SU-DHL-6 (cell line): Measurements from ENCODE around the gene CLASP1.

Experiments used
- H2AFZ ChIP-seq: fragments of 200-600 bp; sonication (generic); 2 replicates; pipeline ENCODE4 v1.6.1; 2014; ENCODE audit warnings: low read depth, mild to moderate bottlenecking, moderate library complexity, mixed read lengths, antibody characterized with exemption, low read length; ENCODE audit not compliant: severe bottlenecking
- H3F3A ChIP-seq: fragments of 200-600 bp; shearing (Covaris generic); 2 replicates; pipeline ENCODE4 v1.6.0; 2016; ENCODE audit warnings: antibody characterized with exemption, mild to moderate bottlenecking; ENCODE audit not compliant: insufficient read depth
- H3K27ac ChIP-seq: fragments of 200-600 bp; sonication (generic); 2 replicates; pipeline ENCODE4 v1.5.1; 2016; ENCODE audit warnings: low read depth, mild to moderate bottlenecking, low read length, moderate library complexity, mixed read lengths
- H3K27me3 ChIP-seq: fragments of 200-600 bp; sonication (generic), shearing (Covaris generic); 2 replicates; pipeline ENCODE4 v1.6.0; 2014; ENCODE audit warnings: mild to moderate bottlenecking, low read length
- H3K36me3 ChIP-seq: fragments of 200-600 bp; sonication (generic); 2 replicates; pipeline ENCODE4 v1.6.1; 2014; ENCODE audit warnings: mild to moderate bottlenecking, low read length, mixed read lengths
- H3K4me2 ChIP-seq: fragments of 300-600, 200-600 bp; shearing (Covaris generic), sonication (generic); 2 replicates; pipeline ENCODE4 v1.6.0; 2014; ENCODE audit warnings: low read length, low read depth, mild to moderate bottlenecking; ENCODE audit not compliant: poor library complexity, severe bottlenecking
- H3K4me3 ChIP-seq: fragments of 200-600 bp; sonication (generic); 2 replicates; pipeline ENCODE4 v1.5.1; 2014; ENCODE audit warnings: antibody characterized with exemption, low read length, mild to moderate bottlenecking, mixed read lengths; ENCODE audit not compliant: insufficient read depth, poor library complexity, severe bottlenecking
- H3K79me2 ChIP-seq: fragments of 200-600 bp; sonication (generic); 2 replicates; pipeline ENCODE4 v1.6.1; 2014; ENCODE audit warnings: mild to moderate bottlenecking, low read length, moderate library complexity; ENCODE audit not compliant: insufficient read depth
- H3K9ac ChIP-seq: fragments of 200-600 bp; sonication (generic); 2 replicates; pipeline ENCODE4 v1.7.0; 2014; ENCODE audit warnings: mild to moderate bottlenecking, low read length
- H3K9me2 ChIP-seq: fragments of 200-600 bp; sonication (generic); replicated peaks from 2 replicates; pipeline ENCODE4 v1.6.1; 2014; ENCODE audit warnings: low read length; ENCODE audit not compliant: insufficient read depth
- H3K9me3 ChIP-seq: fragments of 200-600 bp; sonication (generic); 2 replicates; pipeline ENCODE4 v1.6.1; 2014; ENCODE audit warnings: low read length, mixed read lengths; ENCODE audit not compliant: insufficient read depth
- H4K20me1 ChIP-seq: fragments of 200-600 bp; sonication (generic); 2 replicates; pipeline ENCODE4 v1.6.1; 2014; ENCODE audit warnings: low read depth, mild to moderate bottlenecking, antibody characterized with exemption, low read length, moderate library complexity, mixed read lengths
- CTCF ChIP-seq: fragments of 200-600 bp; sonication (generic); IDR thresholded peaks from one replicate; pipeline ENCODE4 v1.5.1; 2017; ENCODE audit warnings: antibody characterized with exemption, mild to moderate bottlenecking, low read length, moderate library complexity; ENCODE audit not compliant: insufficient read depth, poor library complexity, severe bottlenecking
- EZH2phosphoT487 ChIP-seq: fragments of 200-600 bp; sonication (generic), shearing (Covaris generic); conservative IDR thresholded peaks from 2 replicates; pipeline ENCODE4 v1.6.1; 2018; ENCODE audit warnings: mild to moderate bottlenecking, antibody characterized with exemption, low read length, moderate library complexity, mixed read lengths

CLASP1 gene

DNA sequence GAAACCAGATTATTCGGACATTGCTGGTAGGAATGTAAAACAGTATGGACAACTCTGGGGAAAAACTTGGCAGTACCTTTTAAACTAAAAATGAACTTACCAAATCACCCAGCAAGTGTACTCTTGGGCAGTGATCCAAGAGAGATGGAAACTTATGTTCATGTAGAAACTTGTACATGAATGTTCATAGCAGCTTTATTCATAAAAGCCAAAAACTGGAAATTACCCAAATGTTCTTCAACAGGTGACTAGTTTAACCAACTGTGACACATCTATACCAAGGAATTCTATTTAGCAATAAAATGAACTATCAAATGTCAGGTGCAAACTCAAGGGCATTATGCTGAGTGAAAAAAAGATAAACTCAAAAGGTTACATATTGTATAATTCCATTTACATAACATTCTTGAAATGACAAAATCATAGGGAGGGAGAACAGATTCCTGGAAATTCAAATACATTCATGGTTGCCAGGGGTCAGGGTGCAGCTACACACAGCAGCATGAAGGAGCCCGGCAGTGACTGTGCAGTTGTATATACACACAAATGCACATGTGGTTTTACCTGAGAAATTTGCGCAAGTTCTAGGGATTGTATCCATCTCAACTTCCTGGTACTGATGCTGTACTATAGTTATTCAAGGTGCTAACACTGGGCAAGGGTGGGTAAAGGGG is 122.1 kb downstream of the CLASP1 start:
- TF ChIP-seq CTCF, result no peak
- no peak for TF ChIP-seq EZH2phosphoT487
- no peak overlapping the region for H3K9ac ChIP-seq
- no peaks in the 10 kb centered on the region for H3K9me2 ChIP-seq
- no peak overlapping the region for H3K27ac ChIP-seq
- H3K9me3 ChIP-seq, result no peaks in the 10 kb centered on the region
- peaks cover 32% of the 10 kb centered on the region for H3K79me2 ChIP-seq
- H3K36me3 ChIP-seq, result no peaks in the 10 kb centered on the region
- no peaks in the 10 kb centered on the region; the same call in 1 of the 2 replicates for H4K20me1 ChIP-seq
- no peaks in the 10 kb centered on the region for H3K27me3 ChIP-seq
- H3K4me3 ChIP-seq, result no peak overlapping the region
- no peak overlapping the region for H2AFZ ChIP-seq
- H3K4me2 ChIP-seq, result no peak overlapping the region
- H3F3A ChIP-seq, result peaks cover 19% of the 10 kb centered on the region

DNA sequence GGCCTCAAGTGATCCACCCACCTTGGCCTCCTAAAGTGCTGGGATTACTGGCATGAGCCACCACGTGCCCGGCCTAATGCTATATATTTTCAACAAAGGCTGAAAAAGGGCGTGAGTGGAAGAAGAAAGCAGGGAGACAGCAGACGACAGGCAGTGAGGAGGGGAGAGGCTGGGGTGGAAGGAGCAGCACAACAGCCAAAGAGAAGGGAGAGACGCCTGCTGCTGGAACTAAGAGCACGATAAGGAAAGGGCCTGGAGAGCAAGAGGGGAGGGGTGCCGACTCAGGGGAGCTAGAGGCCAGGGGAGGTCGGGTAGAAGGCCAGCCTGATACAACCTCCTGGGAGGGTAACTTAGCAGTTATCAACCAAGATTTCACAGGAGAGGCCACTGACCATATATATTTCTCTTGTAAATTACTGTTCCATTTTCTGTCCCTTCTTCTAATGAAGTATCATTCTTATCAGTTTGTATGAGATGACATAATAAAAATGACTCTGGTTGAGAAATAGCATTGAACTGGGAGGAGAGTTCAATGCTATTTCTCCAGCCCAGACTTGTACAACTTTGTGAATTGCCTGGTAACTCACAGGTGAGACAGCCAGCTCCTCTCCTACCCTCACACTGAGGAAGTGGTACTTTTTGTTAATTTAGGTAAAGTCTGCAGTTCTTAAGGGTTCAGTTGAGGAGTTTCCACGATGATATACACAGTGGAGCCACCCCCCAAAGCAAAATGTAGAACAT is 124.4 kb downstream of the CLASP1 start:
- H3K4me2 ChIP-seq, result no peak overlapping the region
- H3K79me2 ChIP-seq, result peaks cover 30% of the 10 kb centered on the region
- H3K27ac ChIP-seq, result no peak overlapping the region
- H3K9me2 ChIP-seq, result no peaks in the 10 kb centered on the region
- H3K9ac ChIP-seq, result no peak overlapping the region
- H3F3A ChIP-seq, result no peaks in the 10 kb centered on the region; the same call in 1 of the 2 replicates
- H3K27me3 ChIP-seq, result no peaks in the 10 kb centered on the region
- H3K9me3 ChIP-seq, result no peaks in the 10 kb centered on the region
- H2AFZ ChIP-seq, result no peak overlapping the region
- no peaks in the 10 kb centered on the region; the same call in 1 of the 2 replicates for H4K20me1 ChIP-seq
- no peak overlapping the region for H3K4me3 ChIP-seq
- H3K36me3 ChIP-seq, result no peaks in the 10 kb centered on the region
- TF ChIP-seq CTCF (no peak), EZH2phosphoT487 (no peak)

DNA sequence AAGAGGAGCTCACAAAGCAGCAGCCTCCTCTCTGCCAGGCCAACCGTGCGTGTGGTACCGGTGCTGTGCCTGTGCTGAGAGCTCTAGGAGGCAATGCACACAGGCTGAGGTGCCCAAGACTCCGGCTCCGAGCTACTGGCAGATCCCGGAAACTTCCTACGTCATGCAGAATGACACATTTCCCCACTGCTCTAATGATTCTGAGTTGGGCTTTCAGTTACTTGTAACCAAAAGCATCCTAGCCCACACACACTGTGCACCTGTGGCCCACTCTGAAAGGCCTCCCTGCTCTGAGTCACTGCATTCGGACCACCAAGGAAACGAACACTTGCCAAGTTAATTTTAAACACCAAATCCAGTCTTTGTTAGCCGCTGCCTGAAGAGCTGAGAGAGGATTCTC is 127.9 kb downstream of the CLASP1 start:
- Histone ChIP-seq H3K79me2 (no peaks in the 10 kb centered on the region), H3K27ac (no peak overlapping the region), H4K20me1 (no peaks in the 10 kb centered on the region), H3F3A (no peaks in the 10 kb centered on the region), H3K4me3 (no peak overlapping the region), H3K4me2 (no peak overlapping the region), H3K36me3 (peaks cover 4% of the 10 kb centered on the region; the same call in 1 of the 2 replicates), H3K9me2 (no peaks in the 10 kb centered on the region), H3K27me3 (no peaks in the 10 kb centered on the region), H3K9ac (no peak overlapping the region), H2AFZ (no peak overlapping the region), H3K9me3 (no peaks in the 10 kb centered on the region)
- TF ChIP-seq EZH2phosphoT487 (no peak), CTCF (no peak)
